ENCODE measurements around the gene ZBTB7C. TPM values are rescaled to one million over a fixed set of nuclear protein-coding genes. Genes with fewer than 3 reads are reported as not detected.

ZBTB7C gene
- total RNA-seq, 1 donor from 2014 or later = 0.57 TPM

- DNase-seq (ENCODE audit: low spot score, unreplicated experiment) = no peak
- Mint-ChIP-seq H3K36me3 (ENCODE audit: insufficient read depth) (no peaks in the 10 kb centered on the region), H3K9me3 (ENCODE audit: low read depth) (no peaks in the 10 kb centered on the region), H3K4me1 (ENCODE audit: low read depth) (peaks cover 5% of the 10 kb centered on the region), H3K27me3 (peaks cover 44% of the 10 kb centered on the region), H3K27ac (no peak overlapping the region), H3K4me3 (ENCODE audit: low read depth) (no peak overlapping the region)
- TF ChIP-seq CTCF (IDR thresholded peaks at IDR 0.05; ENCODE audit: unreplicated experiment) = no peak
Measured at GRCh38 chr18:48158721-48159120, 250.5 kb downstream of the ZBTB7C start.

- no peak for TF ChIP-seq CTCF (IDR thresholded peaks at IDR 0.05; ENCODE audit: unreplicated experiment)
- H3K27ac Mint-ChIP-seq = no peak overlapping the region
- H3K36me3 Mint-ChIP-seq (ENCODE audit: insufficient read depth) = no peaks in the 10 kb centered on the region
- peaks cover 40% of the 10 kb centered on the region for H3K27me3 Mint-ChIP-seq
- no peak overlapping the region for H3K4me3 Mint-ChIP-seq (ENCODE audit: low read depth)
- peaks cover 6% of the 10 kb centered on the region for H3K4me1 Mint-ChIP-seq (ENCODE audit: low read depth)
- no peaks in the 10 kb centered on the region for H3K9me3 Mint-ChIP-seq (ENCODE audit: low read depth)
- DNase-seq (ENCODE audit: low spot score, unreplicated experiment) = no peak
Measured at GRCh38 chr18:48157956-48158355, 251.2 kb downstream of the ZBTB7C start.

- DNase-seq (ENCODE audit: low spot score, unreplicated experiment) = no peak
- Mint-ChIP-seq H3K9me3 (ENCODE audit: low read depth) (no peaks in the 10 kb centered on the region), H3K27ac (no peak overlapping the region), H3K4me3 (ENCODE audit: low read depth) (no peak overlapping the region), H3K36me3 (ENCODE audit: insufficient read depth) (no peaks in the 10 kb centered on the region), H3K27me3 (peaks cover 35% of the 10 kb centered on the region), H3K4me1 (ENCODE audit: low read depth) (peaks cover 8% of the 10 kb centered on the region)
- no peak for TF ChIP-seq CTCF (IDR thresholded peaks at IDR 0.05; ENCODE audit: unreplicated experiment)
Measured at GRCh38 chr18:48155856-48156255, 253.3 kb downstream of the ZBTB7C start.

- H3K27ac Mint-ChIP-seq = no peak overlapping the region
- peaks cover 29% of the 10 kb centered on the region for H3K27me3 Mint-ChIP-seq
- peaks cover 8% of the 10 kb centered on the region for H3K4me1 Mint-ChIP-seq (ENCODE audit: low read depth)
Measured at GRCh38 chr18:48154828-48155227, 254.4 kb downstream of the ZBTB7C start.

DNA sequence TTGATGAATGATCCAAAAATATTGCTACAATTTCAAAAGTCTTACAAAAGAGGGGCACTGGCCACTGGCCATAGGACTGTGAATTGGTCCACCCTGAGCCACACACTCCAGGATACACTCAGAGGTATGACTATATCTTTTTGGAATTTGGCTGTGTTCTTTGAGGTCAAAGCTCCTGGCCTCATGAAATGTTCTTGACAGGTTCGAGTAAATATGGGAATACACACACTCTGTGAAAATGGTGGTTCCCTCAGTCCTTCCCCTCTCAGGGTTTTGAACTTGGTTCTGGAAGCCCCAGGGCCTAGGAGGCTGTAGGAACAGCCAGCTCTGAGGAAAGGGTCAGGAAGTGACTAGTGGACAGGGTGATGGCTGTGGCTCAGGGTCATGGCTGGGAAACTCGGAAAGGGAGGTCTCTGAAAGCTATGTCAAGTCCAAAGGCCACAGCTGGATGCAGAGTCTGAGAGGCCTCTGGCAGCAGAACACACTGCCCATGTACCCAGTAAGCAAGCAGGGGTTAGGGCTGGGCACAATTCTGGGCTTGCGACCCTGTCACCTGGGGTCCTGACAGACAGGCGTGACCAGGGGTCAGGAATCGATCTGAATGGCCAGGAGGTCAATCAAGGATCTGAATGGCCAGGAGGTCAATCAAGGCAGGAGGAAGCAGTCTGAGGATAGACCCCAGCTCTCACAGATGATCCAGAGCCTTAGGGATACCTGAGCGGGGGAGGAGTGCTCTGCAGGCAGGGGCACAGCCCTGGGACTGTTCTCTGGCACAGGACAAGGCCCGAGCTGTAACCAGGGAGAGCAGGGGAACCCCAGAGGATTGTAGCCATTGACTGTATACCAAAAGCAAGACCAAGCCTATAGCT, 255.3 kb downstream of the ZBTB7C start:
- peaks cover 8% of the 10 kb centered on the region for H3K4me1 Mint-ChIP-seq (ENCODE audit: low read depth)
- no peak overlapping the region for H3K27ac Mint-ChIP-seq
- DNase-seq (ENCODE audit: low spot score, unreplicated experiment) = no peak
- H3K27me3 Mint-ChIP-seq = peaks cover 23% of the 10 kb centered on the region
- no peak for TF ChIP-seq CTCF (IDR thresholded peaks at IDR 0.05; ENCODE audit: unreplicated experiment)
- H3K9me3 Mint-ChIP-seq (ENCODE audit: low read depth) = no peaks in the 10 kb centered on the region
- no peak overlapping the region for H3K4me3 Mint-ChIP-seq (ENCODE audit: low read depth)
- no peaks in the 10 kb centered on the region for H3K36me3 Mint-ChIP-seq (ENCODE audit: insufficient read depth)

More at GRCh38 chr18:48154828-48155227, 254.4 kb downstream of the ZBTB7C start:
- no peak for TF ChIP-seq CTCF (IDR thresholded peaks at IDR 0.05; ENCODE audit: unreplicated experiment)
- Mint-ChIP-seq H3K4me3 (ENCODE audit: low read depth) (no peak overlapping the region), H3K36me3 (ENCODE audit: insufficient read depth) (no peaks in the 10 kb centered on the region), H3K9me3 (ENCODE audit: low read depth) (no peaks in the 10 kb centered on the region)
- no peak for DNase-seq (ENCODE audit: low spot score, unreplicated experiment)

Data from progenitor cell of endocrine pancreas (in vitro differentiated cells).